NB4 (cell line): ENCODE data around the gene NDEL1.

Experiments used
- DNase-seq: peaks from one replicate; pipeline ENCODE4 v3.0.0; 2010; ENCODE audit warnings: low read depth
- H3K4me3 ChIP-seq: one replicate; pipeline ENCODE4 v1.5.1; 2011; ENCODE audit warnings: mild to moderate bottlenecking, low read depth, low read length, moderate library complexity
- CTCF ChIP-seq: IDR thresholded peaks from one replicate; pipeline ENCODE4 v1.5.1; 2012; ENCODE audit warnings: low read depth, low read length
- MAX ChIP-seq: IDR thresholded peaks from 2 replicates; pipeline ENCODE4 v1.6.1; 2011; ENCODE audit warnings: low read depth, low read length
- MYC ChIP-seq: IDR thresholded peaks from 2 replicates; pipeline ENCODE4 v1.6.1; 2011; ENCODE audit warnings: low read depth, low read length
- POLR2A ChIP-seq: IDR thresholded peaks from 2 replicates; pipeline ENCODE4 v1.6.1; 2011; ENCODE audit warnings: mild to moderate bottlenecking; ENCODE audit not compliant: insufficient read length; ENCODE audit errors: extremely low read depth

NDEL1 gene

GRCh38 chr17:8475781-8476180 lies 40.1 kb downstream of the NDEL1 start:
- DNase-seq = no peak
- H3K4me3 ChIP-seq = no peak overlapping the region
- TF ChIP-seq CTCF (no peak), MYC (no peak), MAX (no peak), POLR2A (no peak)

DNA sequence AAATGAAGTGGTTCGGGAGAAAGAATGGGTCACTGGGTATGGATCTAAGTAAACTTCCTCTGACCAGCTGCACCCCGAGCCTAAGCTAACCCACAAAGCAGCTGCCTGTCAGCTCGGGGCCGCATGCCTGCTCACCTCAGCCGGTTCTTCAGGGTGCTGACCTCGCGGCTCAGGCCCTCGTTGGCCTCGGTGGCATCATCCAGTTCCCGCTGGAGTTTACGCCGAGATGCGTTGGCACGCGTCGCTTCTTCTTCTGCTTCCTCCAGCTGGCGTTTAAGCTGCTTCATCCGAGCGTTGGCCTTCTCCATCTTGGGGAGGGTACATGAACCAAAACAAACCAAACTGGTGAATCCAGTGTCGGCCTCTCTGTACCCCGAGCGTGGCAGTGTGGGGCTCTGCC lies 41.1 kb downstream of the NDEL1 start:
- no peak for TF ChIP-seq MYC
- no peak for TF ChIP-seq CTCF
- TF ChIP-seq POLR2A = no peak
- TF ChIP-seq MAX = no peak
- DNase-seq = no peak
- no peak overlapping the region for H3K4me3 ChIP-seq

GRCh38 chr17:8477171-8477570 lies 41.5 kb downstream of the NDEL1 start:
- TF ChIP-seq MYC (no peak), CTCF (no peak)
- H3K4me3 ChIP-seq = no peak overlapping the region
- no peak for DNase-seq

DNA sequence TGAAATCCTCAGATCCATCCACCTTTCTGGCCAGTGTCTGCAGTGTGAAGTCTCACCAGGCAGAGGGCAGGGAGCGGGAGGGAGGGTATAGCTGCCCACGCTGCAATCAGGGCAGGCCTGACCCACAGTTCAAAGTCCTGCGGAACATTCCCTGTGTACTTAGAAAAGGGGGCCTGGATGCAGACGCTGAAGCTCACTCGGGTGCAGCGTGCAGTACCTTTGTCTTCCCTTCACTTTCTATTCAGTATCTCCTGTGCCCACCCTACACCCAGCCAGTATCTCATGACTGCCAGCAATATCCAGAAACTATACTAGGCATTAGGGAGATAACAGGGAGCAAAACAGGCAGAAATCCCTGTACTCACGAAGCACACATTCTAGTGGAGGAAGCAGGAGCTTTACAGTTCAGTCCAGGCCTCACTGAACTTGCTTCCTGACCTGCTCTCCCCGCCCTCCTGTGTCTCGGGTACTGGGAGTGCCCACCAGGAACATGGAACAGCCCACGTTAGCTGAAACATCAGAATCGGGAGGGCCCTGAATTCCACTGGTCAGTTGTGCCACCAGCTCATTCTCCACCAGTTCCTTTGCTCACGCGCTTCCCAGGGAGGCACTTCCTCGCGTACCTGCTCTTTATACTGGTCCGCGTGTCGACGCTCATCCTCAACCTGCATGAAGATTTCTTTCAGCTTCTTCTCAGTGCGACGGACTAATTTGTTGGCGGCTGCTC lies 42.2 kb downstream of the NDEL1 start:
- DNase-seq = no peak
- no peak overlapping the region for H3K4me3 ChIP-seq
- TF ChIP-seq MYC (no peak), MAX (no peak), CTCF (no peak), POLR2A (no peak)

GRCh38 chr17:8479431-8479947 lies 43.8 kb downstream of the NDEL1 start:
- TF ChIP-seq POLR2A = no peak
- no peak for TF ChIP-seq CTCF
- TF ChIP-seq MYC = no peak
- no peak for TF ChIP-seq MAX
- no peak for DNase-seq
- H3K4me3 ChIP-seq = no peak overlapping the region
